Subcutaneous abdominal adipose tissue (tissue), 5 donors: ENCODE measurements around the gene KRT27.

Experiments used
- H3K27ac ChIP-seq: one replicate; pipeline ENCODE4 v1.7.0; 2013; ENCODE audit warnings: low read depth, mild to moderate bottlenecking, inconsistent platforms, low read length, moderate library complexity
- H3K27me3 ChIP-seq, 5 donors: one replicate each; pipeline ENCODE4 v1.7.0; 2013; ENCODE audit warnings: low read length in 5 of 5, inconsistent platforms in 1 of 5; ENCODE audit not compliant: control insufficient read depth in 5 of 5, insufficient read depth in 4 of 5
- H3K36me3 ChIP-seq, 5 donors: one replicate each; pipeline ENCODE4 v1.7.0; 2013; ENCODE audit warnings: low read length in 5 of 5; ENCODE audit not compliant: control insufficient read depth in 5 of 5, insufficient read depth in 5 of 5
- H3K4me1 ChIP-seq, 5 donors: one replicate each; pipeline ENCODE4 v1.7.0; 2013; ENCODE audit warnings: low read length in 5 of 5, mild to moderate bottlenecking in 3 of 5, moderate library complexity in 1 of 5; ENCODE audit not compliant: control insufficient read depth in 5 of 5, insufficient read depth in 5 of 5
- H3K4me3 ChIP-seq, 5 donors: one replicate each; pipeline ENCODE4 v1.7.0; 2013; ENCODE audit warnings: low read length in 5 of 5, low read depth in 1 of 5
- H3K9ac ChIP-seq, 5 donors: one replicate each; pipeline ENCODE4 v1.7.0; 2013; ENCODE audit warnings: low read length in 5 of 5, mild to moderate bottlenecking in 4 of 5, moderate library complexity in 3 of 5
- H3K9me3 ChIP-seq, 5 donors: one replicate each; pipeline ENCODE4 v1.7.0; 2013; ENCODE audit warnings: low read length in 5 of 5; ENCODE audit not compliant: control insufficient read depth in 5 of 5
- donor health status: healthy.
- donor health status: healthy.
- donor health status: healthy.
- donor health status: healthy.
- donor health status: healthy.

The KRT27 gene

GRCh38 chr17:40812639-40813038 is 30.3 kb upstream of the KRT27 start:
- no peak overlapping the region for H3K4me3 ChIP-seq
- no peak overlapping the region for H3K27ac ChIP-seq
- H3K4me1 ChIP-seq = peaks cover 0 to 23% (median 0%) of the 10 kb centered on the region in 5 donors
- H3K36me3 ChIP-seq = peaks cover 0 to 11% (median 7%) of the 10 kb centered on the region in 5 donors
- H3K27me3 ChIP-seq = peaks cover 0 to 6% (median 0%) of the 10 kb centered on the region in 5 donors
- no peaks in the 10 kb centered on the region for H3K9me3 ChIP-seq
- H3K9ac ChIP-seq = no peak overlapping the region

- Histone ChIP-seq H3K36me3 (no peaks in the 10 kb centered on the region), H3K27ac (peak overlapping the region; percentile 5), H3K9ac (no peak overlapping the region), H3K9me3 (no peaks in the 10 kb centered on the region), H3K4me1 (peaks cover 0 to 23% (median 0%) of the 10 kb centered on the region in 5 donors), H3K4me3 (no peak overlapping the region), H3K27me3 (peaks cover 0 to 13% (median 10%) of the 10 kb centered on the region in 5 donors)
Observed at GRCh38 chr17:40810494-40810893, 28.1 kb upstream of the KRT27 start.

- Histone ChIP-seq H3K4me3 (no peak overlapping the region), H3K4me1 (peaks cover 0 to 23% (median 0%) of the 10 kb centered on the region in 5 donors), H3K9ac (no peak overlapping the region), H3K27me3 (peaks cover 0 to 15% (median 10%) of the 10 kb centered on the region in 5 donors), H3K36me3 (no peaks in the 10 kb centered on the region), H3K9me3 (peaks cover 0 to 2% (median 0%) of the 10 kb centered on the region in 5 donors), H3K27ac (peak overlapping the region; percentile 5)
Observed at GRCh38 chr17:40809721-40810421, 27.5 kb upstream of the KRT27 start.

DNA sequence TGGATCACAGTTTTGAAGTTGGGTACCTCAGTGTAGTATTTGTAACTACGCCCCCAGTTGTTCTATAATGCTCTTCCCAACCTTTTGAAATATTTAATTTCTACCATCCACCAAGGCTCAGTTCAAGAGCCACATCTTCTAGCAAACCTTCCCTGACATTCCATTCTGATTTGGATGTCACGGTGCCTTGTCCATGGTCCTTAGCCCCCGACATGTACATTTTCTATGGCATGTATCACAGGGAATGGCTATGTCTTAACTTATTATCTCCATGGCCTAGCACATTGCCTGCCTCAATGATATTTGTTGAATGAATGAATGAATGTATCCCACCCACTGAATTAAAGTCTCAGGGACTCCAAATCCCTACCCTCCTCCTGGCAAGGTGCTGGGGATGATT is 23.8 kb upstream of the KRT27 start:
- Histone ChIP-seq H3K4me1 (peaks cover 0 to 26% (median 0%) of the 10 kb centered on the region in 5 donors), H3K36me3 (no peaks in the 10 kb centered on the region), H3K27me3 (peaks cover 0 to 17% (median 13%) of the 10 kb centered on the region in 5 donors), H3K9me3 (peaks cover 0 to 2% (median 0%) of the 10 kb centered on the region in 5 donors), H3K9ac (no peak overlapping the region), H3K27ac (no peak overlapping the region), H3K4me3 (no peak overlapping the region)

- H3K4me3 ChIP-seq = no peak overlapping the region
- H3K36me3 ChIP-seq = no peaks in the 10 kb centered on the region
- H3K27me3 ChIP-seq = peaks cover 6 to 25% (median 19%) of the 10 kb centered on the region in 5 donors
- H3K4me1 ChIP-seq = peaks cover 0 to 4% (median 0%) of the 10 kb centered on the region in 5 donors
- H3K27ac ChIP-seq = no peak overlapping the region
- no peak overlapping the region for H3K9ac ChIP-seq
- peaks cover 0 to 2% (median 0%) of the 10 kb centered on the region in 5 donors for H3K9me3 ChIP-seq
Observed at GRCh38 chr17:40803617-40804082, 21.3 kb upstream of the KRT27 start.

DNA sequence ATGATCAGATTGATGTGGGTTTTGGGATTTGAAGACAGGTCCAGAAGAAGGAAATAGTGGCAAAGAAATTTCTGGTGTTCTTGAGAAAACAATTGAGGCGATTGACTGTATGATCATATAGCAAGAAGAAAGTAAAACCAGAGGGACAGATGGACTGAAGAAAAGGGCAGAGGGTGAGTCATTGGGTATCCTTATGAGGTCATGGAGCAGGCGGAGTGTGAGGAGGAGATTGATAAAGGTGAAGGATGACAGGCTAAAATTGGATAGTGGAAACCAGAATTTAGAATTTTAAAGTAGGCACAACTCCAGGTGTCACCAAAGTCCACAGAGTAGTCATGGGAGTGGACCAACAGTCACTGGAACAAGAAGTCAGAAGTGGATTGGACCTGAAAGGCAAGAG is 18.8 kb upstream of the KRT27 start:
- H3K36me3 ChIP-seq = no peaks in the 10 kb centered on the region
- peaks cover 13 to 23% (median 20%) of the 10 kb centered on the region in 5 donors for H3K27me3 ChIP-seq
- H3K9me3 ChIP-seq = peaks cover 0 to 2% (median 0%) of the 10 kb centered on the region in 5 donors
- H3K4me3 ChIP-seq = no peak overlapping the region
- no peak overlapping the region for H3K27ac ChIP-seq
- peaks cover 0 to 3% (median 0%) of the 10 kb centered on the region in 5 donors for H3K4me1 ChIP-seq
- no peak overlapping the region for H3K9ac ChIP-seq

DNA sequence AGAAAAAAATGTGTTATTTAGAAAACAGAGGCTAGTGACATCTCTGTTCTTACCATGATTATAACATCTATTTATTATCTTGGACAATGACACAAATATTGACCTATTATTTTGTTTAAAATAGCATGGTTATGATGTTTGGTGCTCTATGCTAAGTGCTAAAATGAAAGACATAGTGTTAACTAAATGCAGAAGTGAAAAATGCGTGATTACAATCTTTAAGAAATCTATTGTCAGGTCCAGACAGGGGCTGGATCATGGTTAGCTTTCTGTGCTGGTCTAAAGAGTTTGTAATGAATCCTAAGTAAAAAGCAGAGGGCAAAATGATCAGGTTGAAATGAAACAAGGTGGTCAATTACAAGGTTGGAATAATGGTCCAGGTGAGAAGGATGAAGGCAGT is 18.0 kb upstream of the KRT27 start:
- Histone ChIP-seq H3K4me1 (peaks cover 0 to 3% (median 0%) of the 10 kb centered on the region in 5 donors), H3K9ac (no peak overlapping the region), H3K27ac (no peak overlapping the region), H3K9me3 (peaks cover 0 to 2% (median 0%) of the 10 kb centered on the region in 5 donors), H3K4me3 (no peak overlapping the region), H3K36me3 (no peaks in the 10 kb centered on the region), H3K27me3 (peaks cover 15 to 29% (median 22%) of the 10 kb centered on the region in 5 donors)

- Histone ChIP-seq H3K9ac (no peak within 1 kb of the TSS), H3K36me3 (no peaks in the 10 kb centered on the region), H3K4me3 (no peak within 1 kb of the TSS), H3K4me1 (peaks cover 0 to 3% (median 0%) of the 10 kb centered on the region in 5 donors), H3K27ac (no peak within 1 kb of the TSS), H3K27me3 (peaks cover 15 to 29% (median 26%) of the 10 kb centered on the region in 5 donors), H3K9me3 (no peaks in the 10 kb centered on the region)
Observed at GRCh38 chr17:40799859-40800258, 17.5 kb upstream of the KRT27 start, which contains the start of gene KRT28. TSS of gene KRT28 (minus strand) at chr17:40799959. CDS start at chr17:40799893, 66 bp downstream.

- peaks cover 0 to 2% (median 0%) of the 10 kb centered on the region in 5 donors for H3K4me1 ChIP-seq
- H3K9me3 ChIP-seq = no peaks in the 10 kb centered on the region
- H3K36me3 ChIP-seq = no peaks in the 10 kb centered on the region
- H3K9ac ChIP-seq = no peak overlapping the region
- H3K27me3 ChIP-seq = peaks cover 11 to 29% (median 24%) of the 10 kb centered on the region in 5 donors
- H3K27ac ChIP-seq = no peak overlapping the region
- H3K4me3 ChIP-seq = no peak overlapping the region
Observed at GRCh38 chr17:40796846-40797245, 14.5 kb upstream of the KRT27 start.

GRCh38 chr17:40795019-40795667 is 12.8 kb upstream of the KRT27 start:
- Histone ChIP-seq H3K4me1 (peaks cover 0 to 16% (median 10%) of the 10 kb centered on the region in 5 donors), H3K36me3 (no peaks in the 10 kb centered on the region), H3K27me3 (peaks cover 11 to 24% (median 18%) of the 10 kb centered on the region in 5 donors), H3K27ac (no peak overlapping the region), H3K9ac (no peak overlapping the region), H3K4me3 (no peak overlapping the region), H3K9me3 (no peaks in the 10 kb centered on the region)
